CD14-positive monocyte (primary cell): ENCODE measurements around the gene HLCS. TPM values are rescaled to one million over a fixed set of nuclear protein-coding genes. Genes with fewer than 3 reads are reported as not detected.

ENCODE experiments used
- DNase-seq, 3 donors: peaks; one replicate each; pipeline ENCODE4 v3.0.0-alpha.2; 2011 to 2022
- H2AFZ ChIP-seq: 2 replicates; pipeline ENCODE4 v1.6.0; 2012; ENCODE audit warnings: mild to moderate bottlenecking, low read depth, low read length, inconsistent platforms; ENCODE audit not compliant: insufficient read depth, poor library complexity, severe bottlenecking
- H3K27ac ChIP-seq, 2 donors: 1 replicate in 1 of 2; 2 replicates in 1 of 2; pipeline ENCODE4 v1.5.1; 2012 to 2013; ENCODE audit warnings: low read length in 2 of 2, control low read depth in 1 of 2, inconsistent platforms in 1 of 2, low read depth in 1 of 2, mild to moderate bottlenecking in 1 of 2
- H3K27me3 ChIP-seq, 2 donors: one replicate each; pipeline versions ENCODE4 v1.6.0 to v1.6.1; 2011 to 2013; ENCODE audit warnings: low read length in 2 of 2; ENCODE audit not compliant: control insufficient read depth in 2 of 2, insufficient read depth in 2 of 2
- H3K36me3 ChIP-seq, 2 donors: replicated peaks in 1 of 2; 1 replicate in 1 of 2; 2 replicates in 1 of 2; pipeline versions ENCODE4 v1.5.1 to v1.6.1; 2012 to 2013; ENCODE audit warnings: low read length in 2 of 2, control low read depth in 1 of 2, inconsistent platforms in 1 of 2, mild to moderate bottlenecking in 1 of 2; ENCODE audit not compliant: insufficient read depth in 2 of 2, control insufficient read depth in 1 of 2
- H3K4me1 ChIP-seq, 2 donors: 1 replicate in 1 of 2; 2 replicates in 1 of 2; pipeline versions ENCODE4 v1.5.1 to v1.6.1; 2012 to 2013; ENCODE audit warnings: low read length in 2 of 2, control low read depth in 1 of 2, inconsistent platforms in 1 of 2, mild to moderate bottlenecking in 1 of 2, moderate library complexity in 1 of 2; ENCODE audit not compliant: insufficient read depth in 2 of 2, control insufficient read depth in 1 of 2
- H3K4me2 ChIP-seq: replicated peaks from 2 replicates; pipeline ENCODE3; 2012; ENCODE audit warnings: low read length, moderate library complexity, mild to moderate bottlenecking; ENCODE audit not compliant: poor library complexity, severe bottlenecking; ENCODE audit errors: extremely low read depth
- H3K4me3 ChIP-seq, 3 experiments: fragments of 200-600 bp in 1 of 3; sonication (generic) in 1 of 3; replicated peaks in 1 of 3; 1 replicate in 2 of 3; 2 replicates in 1 of 3; pipeline ENCODE4 v1.5.1; 2011 to 2013; ENCODE audit warnings: low read length in 3 of 3, mild to moderate bottlenecking in 3 of 3, control low read depth in 2 of 3, low read depth in 2 of 3, inconsistent platforms in 1 of 3, moderate library complexity in 1 of 3
- H3K79me2 ChIP-seq: 2 replicates; pipeline ENCODE4 v1.6.0; 2012; ENCODE audit warnings: mild to moderate bottlenecking, control low read depth, inconsistent platforms, low read length, moderate library complexity; ENCODE audit not compliant: insufficient read depth
- H3K9ac ChIP-seq: 2 replicates; pipeline ENCODE4 v1.6.0; 2017; ENCODE audit warnings: low read length, mild to moderate bottlenecking; ENCODE audit not compliant: insufficient read depth, poor library complexity, severe bottlenecking
- H3K9me3 ChIP-seq, 2 donors: replicated peaks in 1 of 2; 1 replicate in 1 of 2; 2 replicates in 1 of 2; pipeline versions ENCODE4 v1.5.1 to v1.6.1; 2012 to 2013; ENCODE audit warnings: low read length in 2 of 2, control low read depth in 1 of 2; ENCODE audit not compliant: control insufficient read depth in 1 of 2, insufficient read depth in 1 of 2
- H4K20me1 ChIP-seq: 2 replicates; pipeline ENCODE4 v1.6.0; 2012; ENCODE audit warnings: mild to moderate bottlenecking, low read length, control low read depth, moderate library complexity; ENCODE audit not compliant: insufficient read depth
- H3K27ac Mint-ChIP-seq, 7 donors: one replicate each; pipeline ENCODE4 v1.8.0; 2020; ENCODE audit warnings: mild to moderate bottlenecking in 7 of 7, mixed read lengths in 7 of 7, moderate library complexity in 6 of 7, inconsistent platforms in 2 of 7
- H3K27me3 Mint-ChIP-seq, 3 donors: one replicate each; pipeline ENCODE4 v1.8.0; 2021 to 2022; ENCODE audit warnings: low read depth in 3 of 3, mild to moderate bottlenecking in 3 of 3, mixed read lengths in 3 of 3, moderate library complexity in 3 of 3, inconsistent platforms in 1 of 3
- H3K36me3 Mint-ChIP-seq, 2 donors: one replicate each; pipeline ENCODE4 v1.8.0; 2020; ENCODE audit warnings: mixed read lengths in 2 of 2, inconsistent platforms in 1 of 2, mild to moderate bottlenecking in 1 of 2
- H3K4me1 Mint-ChIP-seq: one replicate; pipeline ENCODE4 v1.8.0; 2020; ENCODE audit warnings: mild to moderate bottlenecking, mixed read lengths
- H3K4me3 Mint-ChIP-seq, 2 donors: one replicate each; pipeline ENCODE4 v1.8.0; 2020; ENCODE audit warnings: mild to moderate bottlenecking in 2 of 2, mixed read lengths in 2 of 2, moderate library complexity in 1 of 2
- H3K9me3 Mint-ChIP-seq, 7 donors: one replicate each; pipeline ENCODE4 v1.8.0; 2020 to 2022; ENCODE audit warnings: mixed read lengths in 7 of 7, mild to moderate bottlenecking in 6 of 7, moderate library complexity in 6 of 7, inconsistent platforms in 2 of 7
- WGBS: methylation state at CpG from one replicate; pipeline ENCODE4 v1.1.5; 2013; ENCODE audit warnings: missing lambda C conversion rate; ENCODE audit not compliant: insufficient coverage; 5-methylcytosine and 5-hydroxymethylcytosine counted together
- intact Hi-C, 2 donors: fragments of 100-400 bp; cut with micrococcal nuclease; formaldehyde crosslinking; loops; one replicate each; pipeline versions ENCODE4 v1.15.0 to v1.15.1; 2023
- polyA plus RNA-seq, 3 donors: library from polyadenylated mRNA; depleted of rRNA in 1 of 3; unstranded in 2 of 3; stranded (reverse) in 1 of 3; fragments of 300-500 nt in 2 of 3; fragments of >200 nt in 1 of 3; fragmentation: Illumina TruSeq in 2 of 3; gene quantifications; 1 replicate in 2 of 3; 2 replicates in 1 of 3; pipeline ENCODE4 v1.2.3, GENCODE V29; 2012 to 2021
- TF ChIP-seq, protein P1 (sequence below): fragments of 200-600 bp; IDR thresholded peaks from one replicate; pipeline ENCODE4 v1.8.0; 2022; ENCODE audit warnings: antibody characterized with exemption, mild to moderate bottlenecking

HLCS gene
- polyA plus RNA-seq, 3 donors: 2.1 to 3.1 (median 2.2) TPM

DNA sequence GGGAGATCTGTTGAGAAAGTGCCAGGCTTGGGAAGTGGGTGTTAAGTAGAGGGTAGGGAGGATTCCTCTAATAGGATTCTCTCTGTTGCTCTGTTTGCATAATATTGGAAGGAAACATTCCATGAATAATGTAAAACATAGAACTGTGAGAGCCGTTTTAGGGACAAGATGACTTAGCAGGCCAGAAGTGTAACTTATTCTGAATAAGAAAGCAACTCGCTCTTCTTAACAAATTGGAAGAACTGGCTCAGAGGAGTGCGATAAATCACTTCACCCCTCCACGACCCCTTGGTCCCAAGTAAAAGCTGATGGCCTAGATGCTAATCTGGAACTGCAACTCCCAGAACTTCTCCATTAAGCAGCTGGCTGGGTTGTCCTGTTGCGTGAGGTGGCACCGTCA lies 248.5 kb downstream of the HLCS start:
- Mint-ChIP-seq H3K27ac (no peak overlapping the region), H3K4me1 (no peaks in the 10 kb centered on the region), H3K4me3 (no peak overlapping the region), H3K9me3 (peaks cover 0 to 5% (median 0%) of the 10 kb centered on the region in 7 donors), H3K27me3 (peaks cover 30 to 66% (median 41%) of the 10 kb centered on the region in 3 donors), H3K36me3 (no peaks in the 10 kb centered on the region)
- WGBS: 84% methylated on average over 5 of the region's 6 CpGs
- Histone ChIP-seq H3K9ac (no peak overlapping the region), H3K27ac (no peak overlapping the region), H3K27me3 (peaks cover 32 to 54% of the 10 kb centered on the region in 2 donors), H3K4me3 (no peak overlapping the region), H3K9me3 (no peaks in the 10 kb centered on the region), H3K36me3 (no peaks in the 10 kb centered on the region), H3K4me1 (no peaks in the 10 kb centered on the region), H3K4me2 (no peak overlapping the region), H4K20me1 (no peaks in the 10 kb centered on the region), H2AFZ (no peak overlapping the region), H3K79me2 (no peaks in the 10 kb centered on the region)
- intact Hi-C loops: no loop called here
- DNase-seq: no peak
- TF ChIP-seq, protein P1, sequence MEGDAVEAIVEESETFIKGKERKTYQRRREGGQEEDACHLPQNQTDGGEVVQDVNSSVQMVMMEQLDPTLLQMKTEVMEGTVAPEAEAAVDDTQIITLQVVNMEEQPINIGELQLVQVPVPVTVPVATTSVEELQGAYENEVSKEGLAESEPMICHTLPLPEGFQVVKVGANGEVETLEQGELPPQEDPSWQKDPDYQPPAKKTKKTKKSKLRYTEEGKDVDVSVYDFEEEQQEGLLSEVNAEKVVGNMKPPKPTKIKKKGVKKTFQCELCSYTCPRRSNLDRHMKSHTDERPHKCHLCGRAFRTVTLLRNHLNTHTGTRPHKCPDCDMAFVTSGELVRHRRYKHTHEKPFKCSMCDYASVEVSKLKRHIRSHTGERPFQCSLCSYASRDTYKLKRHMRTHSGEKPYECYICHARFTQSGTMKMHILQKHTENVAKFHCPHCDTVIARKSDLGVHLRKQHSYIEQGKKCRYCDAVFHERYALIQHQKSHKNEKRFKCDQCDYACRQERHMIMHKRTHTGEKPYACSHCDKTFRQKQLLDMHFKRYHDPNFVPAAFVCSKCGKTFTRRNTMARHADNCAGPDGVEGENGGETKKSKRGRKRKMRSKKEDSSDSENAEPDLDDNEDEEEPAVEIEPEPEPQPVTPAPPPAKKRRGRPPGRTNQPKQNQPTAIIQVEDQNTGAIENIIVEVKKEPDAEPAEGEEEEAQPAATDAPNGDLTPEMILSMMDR: no peak

DNA sequence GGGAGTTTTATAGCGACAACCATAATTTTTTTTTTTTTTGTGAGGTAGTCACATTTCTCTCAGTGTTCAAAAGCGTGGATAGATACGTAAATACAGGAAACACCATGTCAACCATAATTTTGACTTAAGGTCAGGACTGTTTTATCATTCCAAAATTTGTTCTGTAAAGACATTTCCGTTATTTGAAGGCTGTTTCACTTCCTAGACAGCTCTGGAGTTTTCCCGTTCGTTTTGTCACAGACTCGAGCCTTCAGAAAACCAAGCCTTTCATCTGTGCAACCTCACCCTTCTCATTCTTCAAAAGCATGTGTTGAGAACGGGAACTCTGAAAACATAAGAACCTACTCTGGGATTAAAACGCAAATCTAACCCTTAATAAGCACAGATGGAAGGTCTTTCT lies 249.6 kb downstream of the HLCS start:
- no peaks in the 10 kb centered on the region for H3K36me3 Mint-ChIP-seq
- H3K4me2 ChIP-seq: no peak overlapping the region
- no peak overlapping the region for H3K9ac ChIP-seq
- peaks cover 42 to 74% (median 52%) of the 10 kb centered on the region in 3 donors for H3K27me3 Mint-ChIP-seq
- no peak for DNase-seq
- H3K27me3 ChIP-seq: peaks cover 43 to 65% of the 10 kb centered on the region in 2 donors
- intact Hi-C loops: no loop called here
- H3K4me1 ChIP-seq: no peaks in the 10 kb centered on the region
- H3K27ac ChIP-seq: no peak overlapping the region
- H3K36me3 ChIP-seq: no peaks in the 10 kb centered on the region
- no peaks in the 10 kb centered on the region for H3K4me1 Mint-ChIP-seq
- H3K9me3 Mint-ChIP-seq: peaks cover 0 to 5% (median 0%) of the 10 kb centered on the region in 7 donors
- TF ChIP-seq, protein P1: no peak
- H3K79me2 ChIP-seq: no peaks in the 10 kb centered on the region
- H3K4me3 Mint-ChIP-seq: no peak overlapping the region
- H3K4me3 ChIP-seq: no peak overlapping the region
- H3K27ac Mint-ChIP-seq: no peak overlapping the region
- no peak overlapping the region for H2AFZ ChIP-seq
- peaks cover 0 to 5% of the 10 kb centered on the region in 2 donors for H3K9me3 ChIP-seq
- WGBS: 10% methylated on average over 2 of the region's 9 CpGs
- no peaks in the 10 kb centered on the region for H4K20me1 ChIP-seq
